Erythroblast (primary cell): Measurements from ENCODE around the gene ACY1.

Source experiments
- GATA1 ChIP-seq: IDR thresholded peaks from 2 replicates; pipeline ENCODE4 v1.6.1; 2011; ENCODE audit warnings: low read depth, mild to moderate bottlenecking, control low read depth, low read length, moderate library complexity
- POLR2A ChIP-seq: IDR thresholded peaks from 2 replicates; pipeline ENCODE4 v1.6.1; 2011; ENCODE audit warnings: mild to moderate bottlenecking, low read length

GRCh38 chr3:52036222-52036694 is 52.9 kb downstream of the ACY1 start:
- TF ChIP-seq POLR2A (no peak), GATA1 (no peak)
